GM21723 (cell line): ENCODE results near the gene COL23A1.
"Not testable (repeated sequence)": the region's sequence is repeated elsewhere in the genome, so short reads cannot be mapped to it uniquely, and the experiment has no call there.

Experiments
- ATAC-seq: cut with Tn5 transposase; IDR thresholded peaks from one replicate; pipeline ENCODE4 v1.9.1; 2021; ENCODE audit warnings: mild to moderate bottlenecking, moderate library complexity; ENCODE audit not compliant: unreplicated experiment

The COL23A1 gene

DNA sequence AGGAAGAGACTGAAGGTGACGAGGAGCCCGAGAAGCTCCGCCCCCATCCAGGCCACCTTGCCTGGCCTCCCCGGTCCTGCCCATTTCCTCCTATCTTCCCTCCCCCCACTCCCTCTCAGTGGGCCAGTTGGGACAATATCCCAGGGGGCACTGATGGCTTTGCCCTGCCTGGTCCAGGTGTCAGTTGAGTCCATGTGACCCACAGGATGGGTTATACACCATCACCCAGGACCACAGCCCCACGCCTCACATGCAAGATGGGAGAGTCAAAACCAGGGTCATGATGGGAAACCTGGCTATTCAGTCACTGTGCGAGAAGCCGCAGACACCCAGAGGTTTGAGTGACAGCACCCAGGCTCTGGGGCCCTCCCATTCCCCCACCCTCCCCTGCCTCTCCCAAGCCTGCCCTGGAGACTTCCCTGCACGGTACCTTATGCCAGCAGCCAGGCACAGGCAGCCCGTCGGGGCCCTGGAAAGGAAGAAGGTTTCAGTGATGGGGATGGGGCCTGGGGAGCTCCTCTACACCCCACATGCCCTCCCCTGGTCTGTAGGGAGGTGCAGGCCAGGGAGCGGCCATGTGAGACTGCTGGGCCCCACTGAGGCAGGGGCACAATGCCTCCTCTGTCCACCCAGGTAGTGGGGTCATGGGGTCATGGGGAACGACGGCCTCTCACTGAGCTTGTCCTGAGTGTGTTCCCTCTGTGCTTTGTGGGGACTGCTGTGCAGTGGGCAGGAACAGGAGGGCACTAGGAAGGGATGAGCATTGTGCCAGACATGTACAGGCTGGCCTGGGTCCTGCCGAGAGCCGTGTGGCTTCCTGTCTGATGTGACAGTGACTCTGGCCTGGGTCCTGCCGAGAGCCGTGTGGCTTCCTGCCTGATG, 351.2 kb downstream of the COL23A1 start:
- no peak for ATAC-seq

DNA sequence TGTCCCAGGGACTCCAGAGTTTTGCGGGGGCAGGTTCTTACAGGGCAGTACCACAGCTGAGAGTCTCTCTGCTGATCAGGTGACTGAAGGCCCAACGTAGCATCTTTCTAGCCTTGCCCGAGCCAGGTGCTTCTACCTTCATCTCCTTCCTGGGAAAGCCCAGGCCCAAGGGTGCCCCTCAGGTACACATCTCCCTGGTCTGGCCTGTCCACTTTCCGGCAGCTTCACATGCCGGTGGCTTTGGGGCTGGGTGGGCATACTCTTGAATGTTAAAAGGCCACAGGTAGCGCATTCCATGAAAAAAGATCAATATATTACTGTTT, 351.9 kb downstream of the COL23A1 start:
- ATAC-seq: no peak

DNA sequence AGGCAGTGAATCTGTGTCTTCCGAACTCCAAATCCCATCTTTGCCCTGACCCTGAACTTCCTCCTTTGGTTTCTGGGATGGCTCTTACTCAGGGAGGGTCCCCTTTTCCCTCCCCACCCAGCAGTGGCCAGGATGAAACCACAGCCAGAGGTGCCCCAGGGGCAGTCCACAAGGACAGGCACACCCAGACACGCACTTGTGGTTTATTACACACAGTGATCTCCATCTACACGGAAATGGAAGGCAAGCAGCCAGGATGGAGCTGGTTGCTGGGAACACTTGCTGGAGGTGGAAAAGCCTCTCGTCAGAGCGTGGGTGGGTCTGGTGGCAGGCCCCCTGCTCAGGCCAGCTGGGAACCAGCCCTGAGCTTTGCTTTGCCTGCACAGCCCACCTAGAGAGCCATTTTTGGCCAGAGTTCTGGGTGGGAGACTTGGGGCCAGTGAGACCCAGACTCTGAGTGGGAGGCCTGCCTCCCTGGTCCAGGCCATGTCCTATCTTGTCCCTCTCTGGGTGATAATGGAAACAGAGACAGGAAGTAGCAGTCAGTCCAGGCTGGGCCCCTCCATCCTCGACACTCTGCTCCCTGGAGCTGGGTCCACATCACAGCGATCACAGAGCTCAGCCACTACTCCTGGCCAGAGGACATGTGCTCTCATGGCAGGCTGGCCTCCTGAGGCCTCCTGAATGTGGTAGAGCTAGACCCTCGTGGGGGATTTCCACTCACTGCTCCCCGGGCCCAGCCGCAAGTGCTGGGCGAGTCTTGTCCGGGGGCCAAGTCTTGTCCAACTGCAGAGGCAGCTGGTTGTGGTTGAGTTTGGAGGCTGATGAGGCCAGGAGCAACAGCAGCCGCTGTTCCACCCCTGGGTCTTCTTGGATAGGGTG, 352.5 kb downstream of the COL23A1 start:
- ATAC-seq: no peak

DNA sequence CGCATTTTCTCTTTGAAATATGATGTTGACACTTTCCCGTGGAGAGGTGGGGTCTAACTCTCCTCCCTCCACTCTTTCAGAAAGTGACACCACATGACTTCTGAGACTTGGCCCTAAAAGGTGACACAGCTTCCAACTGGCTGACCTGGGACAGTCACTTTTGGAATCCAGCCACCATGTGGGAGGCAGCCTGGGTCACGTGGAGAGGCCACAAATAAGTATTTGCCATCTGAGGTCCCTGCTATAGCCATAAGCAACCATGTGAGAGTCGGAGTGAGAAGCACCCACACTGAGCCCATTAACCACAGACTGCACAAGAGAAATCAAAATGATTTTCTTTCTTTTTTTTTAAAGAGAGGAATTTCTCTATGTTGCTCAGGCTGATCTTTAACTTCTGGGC, 353.5 kb downstream of the COL23A1 start:
- ATAC-seq: no peak

DNA sequence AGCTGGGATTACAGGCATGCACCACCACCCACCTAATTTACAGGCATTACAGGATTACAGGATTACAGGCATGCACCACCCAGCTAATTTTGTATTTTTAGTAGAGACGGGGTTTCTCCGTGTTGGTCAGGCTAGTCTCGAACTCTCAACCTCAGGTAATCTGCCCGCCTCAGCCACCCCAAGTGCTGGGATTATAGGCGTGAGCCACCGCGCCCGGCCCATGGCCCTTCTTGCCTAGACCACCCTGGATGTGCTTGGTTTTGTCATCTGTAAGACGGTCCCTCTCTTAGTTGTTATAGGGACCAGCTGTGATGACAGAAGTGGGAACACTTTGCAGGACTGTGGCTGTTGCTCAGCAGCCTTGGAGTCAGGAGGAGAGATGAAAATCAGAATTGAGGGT, 354.1 kb downstream of the COL23A1 start:
- no peak for ATAC-seq

DNA sequence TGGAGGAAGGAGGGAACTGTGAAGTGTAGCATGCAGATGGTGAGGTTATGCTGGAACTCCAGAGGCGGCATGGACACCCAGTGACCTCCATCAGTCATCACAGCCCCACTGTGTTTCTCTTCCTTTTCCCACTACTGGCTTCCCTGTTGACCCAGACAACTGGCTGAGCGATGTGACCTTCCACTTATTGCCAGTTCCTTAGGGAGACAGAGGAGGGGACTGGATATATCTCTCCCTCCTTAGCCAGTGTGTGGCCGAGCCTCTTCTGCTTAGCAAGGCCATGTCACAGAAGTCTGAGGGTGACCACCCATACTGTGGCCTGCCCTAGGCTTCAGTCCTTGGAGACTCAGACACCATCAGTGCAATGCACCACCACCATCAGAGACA, 354.6 kb downstream of the COL23A1 start:
- no peak for ATAC-seq

DNA sequence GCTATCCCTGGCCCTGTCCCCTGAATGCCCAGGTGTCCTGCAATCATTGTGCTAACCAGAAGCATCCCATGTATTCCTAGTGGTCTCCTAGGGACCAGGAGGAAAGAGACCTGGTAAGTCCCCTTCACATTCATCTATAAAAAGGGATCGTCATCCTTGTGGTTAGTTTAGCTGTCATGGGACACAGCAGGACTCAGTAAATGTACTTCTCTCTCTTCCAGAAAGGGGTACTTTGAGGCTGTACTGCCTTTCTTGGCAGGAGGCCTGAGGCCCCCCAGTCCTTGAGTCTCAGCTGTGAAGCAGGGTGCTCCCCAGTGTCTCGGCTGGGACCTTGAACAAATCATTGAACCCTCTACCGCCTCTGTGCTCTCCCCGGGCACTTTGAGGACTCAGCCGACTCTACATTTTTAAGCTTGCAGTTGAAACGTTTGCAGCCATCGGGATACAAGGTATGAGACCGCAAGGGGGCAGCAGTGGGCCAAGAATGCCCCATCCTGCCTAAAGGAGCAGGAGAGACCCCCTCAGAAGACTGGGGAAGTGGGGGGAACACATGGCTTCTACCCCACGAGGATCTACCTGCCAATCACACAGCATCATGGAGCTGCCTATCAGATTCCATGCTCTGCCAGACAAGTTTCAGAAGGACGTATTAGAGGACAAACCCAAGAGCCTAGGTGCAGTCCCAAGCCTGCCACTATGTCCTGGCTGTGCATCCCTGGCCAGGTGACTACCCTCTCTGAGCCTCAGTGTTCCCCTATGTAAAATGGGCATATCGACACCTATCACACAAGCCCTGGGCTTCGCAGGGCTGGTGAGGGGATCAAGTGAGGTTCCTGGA, 355.2 kb downstream of the COL23A1 start:
- ATAC-seq: no peak

DNA sequence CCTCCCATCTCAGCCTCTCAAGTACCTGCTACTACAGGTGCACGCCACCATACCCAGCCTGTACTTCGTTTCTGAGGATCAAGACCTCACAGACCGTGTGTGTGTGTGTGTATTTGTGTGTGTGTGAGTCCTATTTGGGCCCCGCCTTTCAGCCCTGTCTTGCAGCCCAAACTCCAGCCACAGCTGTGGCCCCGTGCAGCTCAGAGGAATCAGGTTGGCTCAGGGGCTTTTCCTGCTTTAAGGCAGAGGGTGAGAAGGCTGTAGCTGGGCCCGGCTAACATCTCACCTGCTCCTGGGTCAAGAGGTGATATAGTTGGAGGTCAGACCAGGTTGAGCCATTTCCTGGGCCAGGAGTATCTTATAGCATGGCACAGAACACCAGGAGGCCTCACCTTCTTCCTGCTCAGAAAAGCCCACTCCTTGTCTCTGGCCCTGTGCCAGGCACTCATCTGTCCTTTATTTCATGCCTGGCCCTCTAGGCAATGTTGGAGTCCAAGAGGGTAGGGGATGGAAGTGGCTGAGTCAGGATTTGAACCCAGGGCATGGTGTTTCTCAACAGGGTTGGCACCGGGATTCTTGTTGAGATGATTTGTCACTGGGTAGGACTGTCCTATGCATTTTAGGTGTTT, 356.0 kb downstream of the COL23A1 start:
- ATAC-seq: no peak

DNA sequence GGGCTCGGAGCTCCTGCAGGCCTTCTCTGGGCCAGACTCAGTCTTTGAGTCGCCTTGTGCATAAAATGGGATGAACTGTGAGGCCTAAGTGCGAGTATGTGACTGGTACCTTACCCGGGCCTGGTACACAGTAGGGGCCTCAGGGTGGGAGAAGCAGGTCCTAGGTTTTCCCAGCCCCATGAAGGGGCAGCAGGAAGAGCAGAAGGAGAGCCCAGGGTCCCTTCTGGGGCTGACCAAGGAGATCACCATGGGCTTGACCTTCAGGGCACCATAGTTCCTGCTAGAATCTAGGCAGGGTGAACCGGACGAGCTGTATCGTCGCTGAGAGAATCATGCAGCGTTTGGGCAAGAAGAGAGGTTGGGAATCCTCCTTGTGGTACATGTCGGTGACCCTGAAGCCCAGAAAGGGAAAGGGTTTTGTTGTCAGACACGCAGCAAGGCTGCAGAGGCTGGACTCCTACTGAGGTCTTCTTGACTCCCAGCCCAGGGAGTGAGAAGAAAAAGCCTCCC, 357.2 kb downstream of the COL23A1 start:
- peak; percentile 24 for ATAC-seq

DNA sequence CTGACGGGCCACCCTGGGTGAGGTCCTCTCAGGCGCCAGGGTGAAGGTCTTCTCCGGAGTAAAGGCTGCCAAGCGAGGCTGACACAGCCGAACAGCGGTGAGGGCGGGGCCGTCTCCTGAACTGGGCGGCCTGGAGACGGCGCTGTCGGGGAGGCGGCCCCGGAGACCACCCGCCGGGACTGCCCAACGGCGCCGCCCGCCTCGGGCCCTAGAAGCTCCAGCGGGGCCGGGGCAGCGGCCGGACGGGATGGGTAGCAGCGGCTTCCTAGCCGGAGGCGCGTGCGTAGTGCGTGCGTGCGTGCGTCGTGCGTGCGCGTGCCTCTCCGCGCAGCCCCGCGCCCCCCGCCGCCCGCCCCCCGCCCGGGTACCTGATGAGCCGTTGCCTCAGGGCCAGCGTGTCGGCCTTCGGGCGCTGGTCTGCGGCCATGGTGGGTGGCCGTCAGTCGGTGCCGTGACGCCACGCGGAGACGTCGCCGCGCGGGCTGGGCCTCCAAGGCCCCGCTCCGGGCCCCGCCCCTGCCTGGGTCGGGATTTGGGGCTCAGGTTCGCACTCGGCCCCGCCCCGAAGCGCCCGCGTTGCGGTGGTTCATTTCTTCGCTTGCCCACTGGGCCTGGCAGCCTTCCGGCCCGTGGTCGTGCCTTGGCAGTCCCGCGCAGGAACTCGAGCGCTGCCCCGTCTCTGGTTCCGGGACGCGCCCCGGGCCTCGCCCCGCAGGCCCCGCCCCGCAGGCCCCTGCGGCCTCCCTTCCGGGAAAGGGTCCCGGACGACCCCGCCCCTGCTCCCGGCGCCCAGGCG, 357.9 kb downstream of the COL23A1 start, which contains the start of gene PHYKPL:
Gene PHYKPL (minus strand): TSS at position 679 of the 796 bp plus-strand sequence. CDS start 252 bp downstream, at position 427.
- peak; percentile 71 for ATAC-seq

DNA sequence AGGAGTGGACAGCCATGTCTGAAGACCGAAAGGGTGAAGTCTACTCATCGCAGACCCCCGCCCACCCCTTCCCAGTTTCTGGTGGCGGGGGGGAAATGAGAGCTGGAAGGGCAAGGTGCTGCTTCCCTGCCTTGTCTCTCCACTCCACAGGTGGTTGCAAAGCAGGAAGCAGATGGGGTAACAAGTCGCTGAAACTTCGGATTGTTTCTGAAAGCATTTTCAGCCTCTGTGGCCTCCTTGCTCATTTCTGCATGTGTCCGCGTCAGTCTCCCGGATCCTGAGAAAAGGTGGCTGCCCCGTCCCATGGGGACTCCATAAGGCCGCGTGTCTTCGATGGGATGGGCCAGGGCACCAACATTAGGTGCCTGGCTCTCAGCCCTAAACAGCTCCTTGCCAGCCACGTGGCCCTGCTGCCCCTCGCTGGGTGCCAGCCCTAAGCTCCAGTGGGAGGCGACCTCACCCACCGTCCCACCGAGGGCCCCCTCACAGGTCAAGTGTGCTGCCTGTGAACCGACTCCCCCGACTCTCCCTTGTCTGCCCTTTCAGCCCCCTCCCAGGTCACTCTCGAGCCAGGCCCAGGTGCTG, 358.6 kb downstream of the COL23A1 start:
- ATAC-seq: peak; percentile 2

DNA sequence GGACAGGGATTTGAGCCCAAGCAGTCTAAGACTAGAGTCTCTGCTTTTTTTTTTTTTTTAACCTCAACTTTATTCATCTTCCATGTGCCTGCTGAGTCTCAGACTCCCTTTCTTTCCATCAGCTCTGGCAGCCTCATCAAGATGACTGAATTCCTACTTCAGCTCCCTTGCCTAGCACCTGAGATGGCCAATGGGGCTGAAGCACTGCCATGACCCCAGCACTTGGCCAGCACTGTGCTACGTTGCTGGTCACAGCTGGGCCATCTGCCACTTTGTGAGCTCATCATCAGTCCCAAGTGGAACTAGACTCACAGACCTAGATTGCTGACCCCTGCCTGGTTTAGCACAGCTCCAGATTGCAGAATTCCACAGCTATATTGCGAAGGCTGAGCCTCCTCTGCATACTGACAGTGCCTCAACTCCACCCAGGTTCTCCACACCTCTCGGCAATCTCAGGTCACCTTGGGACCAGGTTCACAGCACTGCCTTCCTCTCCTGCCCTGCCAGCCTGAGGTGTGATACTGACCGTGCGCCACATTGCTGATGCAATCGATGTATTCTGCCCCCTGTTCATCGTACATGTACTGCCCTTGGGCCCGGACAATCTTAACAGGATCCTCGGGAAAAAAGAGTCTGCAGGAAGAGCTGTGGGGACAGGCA, 359.2 kb downstream of the COL23A1 start:
- ATAC-seq: no peak

DNA sequence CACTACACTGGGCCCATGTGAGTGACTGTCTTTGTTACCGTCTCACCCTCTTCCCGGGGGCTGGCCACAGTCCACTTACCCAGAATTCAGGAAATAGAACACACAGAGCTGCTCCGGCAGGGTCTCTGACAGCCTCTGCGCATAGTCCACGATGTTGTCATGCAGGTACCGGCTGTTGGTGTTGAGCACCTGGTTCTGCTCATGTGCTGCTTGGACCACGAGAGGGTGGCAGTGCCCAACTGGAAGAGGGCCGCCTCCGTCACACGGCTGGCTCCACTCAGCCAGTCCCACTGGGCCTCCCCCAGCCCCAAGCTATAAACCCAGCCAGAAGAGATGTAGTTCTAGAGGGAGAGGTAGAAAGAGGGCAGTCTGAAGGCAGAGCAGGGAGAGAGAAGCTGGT, 360.3 kb downstream of the COL23A1 start:
- no peak for ATAC-seq

DNA sequence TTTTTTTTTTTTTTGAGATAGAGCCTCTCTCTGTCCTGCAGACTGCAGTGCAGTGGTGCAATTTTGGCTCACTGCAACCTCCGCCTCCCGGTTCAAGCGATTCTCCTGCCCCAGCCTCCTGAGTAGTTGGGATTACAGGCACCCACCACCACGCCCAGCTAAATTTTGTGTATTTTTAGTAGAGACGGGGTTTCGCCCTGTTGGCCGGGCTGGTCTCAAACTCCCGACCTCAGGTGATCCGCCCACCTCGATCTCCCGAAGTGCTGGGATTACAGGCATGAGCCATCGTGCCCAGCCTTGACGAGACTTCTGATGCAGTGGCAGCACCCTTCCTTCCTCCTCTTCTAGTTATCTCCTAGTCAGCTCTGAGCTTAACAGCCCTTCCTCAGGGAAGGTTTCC, 361.1 kb downstream of the COL23A1 start:
- not testable (repeated sequence) for ATAC-seq

DNA sequence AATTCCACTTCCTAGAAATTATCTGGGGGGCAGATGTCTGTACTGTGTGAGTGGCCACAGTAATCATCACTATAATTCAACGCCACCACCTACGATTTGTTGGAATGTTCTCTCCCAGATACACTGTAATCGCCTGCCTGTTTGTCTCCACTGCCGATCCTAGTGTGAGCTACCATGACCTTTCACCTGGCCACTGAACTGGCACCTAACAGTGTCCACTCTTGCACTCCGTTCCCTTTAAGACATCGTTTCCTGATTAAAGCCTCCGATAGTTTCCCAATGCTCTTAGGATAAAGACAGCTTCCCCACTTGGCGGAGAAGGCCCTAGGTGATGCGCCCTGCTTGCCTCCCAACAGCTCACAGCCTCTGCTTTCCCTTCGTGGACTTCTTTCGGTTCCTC, 361.6 kb downstream of the COL23A1 start:
- ATAC-seq: no peak

DNA sequence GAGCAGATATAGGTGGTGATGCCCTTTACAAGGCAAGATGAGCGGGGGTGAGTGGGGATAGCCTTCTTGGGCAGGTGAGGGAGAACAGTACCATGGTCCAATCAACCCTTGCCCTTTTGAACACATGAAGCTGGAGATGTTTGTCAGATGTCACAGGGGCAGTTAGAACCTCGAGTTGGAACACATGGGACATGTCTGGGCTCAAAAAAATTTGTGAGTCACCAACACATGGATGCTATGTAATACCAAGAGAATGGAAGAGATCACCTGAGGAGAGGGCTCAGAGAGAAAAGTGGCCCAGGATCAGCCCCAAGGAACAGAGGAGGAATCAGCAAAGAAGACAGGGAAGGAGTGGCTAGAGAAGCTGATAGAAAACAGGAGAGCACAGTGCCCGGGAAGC, 362.3 kb downstream of the COL23A1 start:
- no peak for ATAC-seq

DNA sequence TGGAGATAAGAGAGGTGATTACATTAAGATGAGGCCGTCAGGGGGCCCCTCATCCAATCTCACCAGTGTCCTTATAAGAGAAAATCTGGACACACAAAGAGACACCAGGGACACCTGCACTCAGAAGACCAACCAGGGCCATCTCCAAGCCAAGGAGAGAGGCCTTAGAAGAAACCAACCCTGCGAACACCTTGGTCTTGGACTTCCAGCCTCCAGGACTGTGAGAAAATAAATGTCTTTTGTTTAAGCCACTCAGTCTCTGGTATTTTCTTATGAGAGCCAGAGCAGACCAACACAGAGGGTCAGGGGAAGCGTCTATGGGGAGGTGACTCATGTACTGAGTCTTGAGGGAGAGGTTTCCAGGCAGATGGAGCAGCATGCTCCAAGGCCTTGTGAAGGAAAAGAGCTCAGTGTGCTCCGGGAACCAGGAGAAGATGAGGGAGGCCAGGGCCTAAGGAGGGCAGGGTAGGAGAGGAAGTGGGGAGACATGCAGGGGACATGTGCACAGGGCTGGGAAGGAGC, 363.0 kb downstream of the COL23A1 start:
- no peak for ATAC-seq

DNA sequence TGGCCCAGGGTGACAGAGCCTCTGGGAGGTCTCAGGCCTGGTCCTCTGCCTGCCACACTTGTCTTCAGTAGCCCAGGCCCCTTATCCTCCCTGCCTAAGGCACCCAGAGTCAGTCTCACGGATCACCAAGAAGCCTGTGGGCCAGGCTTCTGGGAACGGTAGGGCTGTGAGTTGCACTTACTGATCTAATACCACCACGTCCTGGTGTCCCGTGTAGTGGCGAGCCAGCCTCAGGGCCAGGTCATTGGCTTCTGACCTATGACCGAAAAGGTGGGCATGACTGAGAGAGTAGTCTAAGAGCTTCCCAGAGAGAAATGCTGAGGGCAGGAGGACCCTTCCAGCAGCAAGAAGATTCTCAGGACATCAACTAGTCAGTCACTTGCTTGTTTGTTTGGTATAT, 365.0 kb downstream of the COL23A1 start:
- no peak for ATAC-seq
